HepG2 (cell line): Measurements from ENCODE around the gene COG5.

Experiments used
- CEBPB ChIP-seq: IDR thresholded peaks from 2 replicates; pipeline ENCODE4 v1.6.1; 2011; ENCODE audit warnings: low read depth, low read length, improper control_type of control experiment, borderline replicate concordance
- CTCF ChIP-seq: sonication (generic); formaldehyde crosslinking; IDR thresholded peaks from 2 replicates; pipeline ENCODE4 v1.5.0; 2020; ENCODE audit warnings: mild to moderate bottlenecking, missing genetic modification reagents, moderate library complexity
- FLYWCH1 ChIP-seq: sonication (generic); formaldehyde crosslinking; IDR thresholded peaks from 2 replicates; pipeline ENCODE4 v1.8.1; 2023; ENCODE audit warnings: mild to moderate bottlenecking, missing genetic modification reagents
- JUN ChIP-seq: sonication (generic); formaldehyde crosslinking; IDR thresholded peaks from 2 replicates; pipeline ENCODE4 v1.4.0; 2020; ENCODE audit warnings: mild to moderate bottlenecking, missing genetic modification reagents
- MXD3 ChIP-seq: IDR thresholded peaks from 2 replicates; pipeline ENCODE4 v1.6.1; 2016; ENCODE audit warnings: mild to moderate bottlenecking, missing biosample characterization, missing genetic modification reagents
- NCOA2 ChIP-seq: sonication (generic); formaldehyde crosslinking; IDR thresholded peaks from 2 replicates; pipeline ENCODE4 v1.8.0; 2022; ENCODE audit warnings: inconsistent platforms
- PATZ1 ChIP-seq: sonication (generic); formaldehyde crosslinking; IDR thresholded peaks from 2 replicates; pipeline ENCODE4 v1.4.0; 2020; ENCODE audit warnings: missing genetic modification reagents
- YY1 ChIP-seq: IDR thresholded peaks from 2 replicates; pipeline ENCODE4 v1.6.1; 2011; ENCODE audit warnings: low read length, low read depth, moderate library complexity, mild to moderate bottlenecking; ENCODE audit not compliant: insufficient read depth, insufficient replicate concordance
- ZBTB7B ChIP-seq: sonication (generic); formaldehyde crosslinking; IDR thresholded peaks from 2 replicates; pipeline ENCODE4 v1.4.0; 2020; ENCODE audit warnings: missing genetic modification reagents
- ZNF263 ChIP-seq: sonication (generic); formaldehyde crosslinking; IDR thresholded peaks from 2 replicates; pipeline ENCODE4 v1.4.0; 2020; ENCODE audit warnings: missing genetic modification reagents
- ZNF501 ChIP-seq: sonication (generic); formaldehyde crosslinking; IDR thresholded peaks from 2 replicates; pipeline ENCODE4 v1.5.1; 2020; ENCODE audit warnings: mild to moderate bottlenecking, moderate library complexity, missing genetic modification reagents

- TF ChIP-seq NCOA2 (no peak), CEBPB (no peak), ZNF263 (CRISPR knock-in tag) (no peak), JUN (CRISPR knock-in tag) (no peak), MXD3 (CRISPR knock-in tag) (no peak), ZNF501 (CRISPR knock-in tag) (no peak), FLYWCH1 (CRISPR knock-in tag) (no peak), YY1 (no peak), ZBTB7B (CRISPR knock-in tag) (no peak), PATZ1 (CRISPR knock-in tag) (no peak), CTCF (CRISPR knock-in tag) (no peak)
Observed at GRCh38 chr7:107345898-107346297, 217.8 kb downstream of the COG5 start.
